HG03103 (cell line): ENCODE data around the gene ACACA.

Experiments used
- ATAC-seq: cut with Tn5 transposase; IDR thresholded peaks from one replicate; pipeline ENCODE4 v1.9.1; 2021; ENCODE audit warnings: low read depth; ENCODE audit not compliant: unreplicated experiment

ACACA gene

GRCh38 chr17:37109731-37110710, 296.6 kb downstream of the ACACA start:
- ATAC-seq: no peak

GRCh38 chr17:37109106-37109505, 297.5 kb downstream of the ACACA start:
- no peak for ATAC-seq

- ATAC-seq: no peak
These were observed 299.1 kb downstream of the ACACA start for GRCh38 chr17:37107406-37108083.

GRCh38 chr17:37106049-37106448, 300.6 kb downstream of the ACACA start:
- ATAC-seq: no peak

GRCh38 chr17:37103231-37103630, 303.4 kb downstream of the ACACA start:
- no peak for ATAC-seq

- no peak for ATAC-seq
These were observed 305.3 kb downstream of the ACACA start for GRCh38 chr17:37101306-37101705.

- no peak for ATAC-seq
These were observed 306.4 kb downstream of the ACACA start for GRCh38 chr17:37100231-37100630.

- ATAC-seq: no peak
These were observed 307.5 kb downstream of the ACACA start for GRCh38 chr17:37098910-37099664.

- no peak for ATAC-seq
These were observed 308.5 kb downstream of the ACACA start for GRCh38 chr17:37098152-37098551.

GRCh38 chr17:37097154-37097553, 309.5 kb downstream of the ACACA start:
- no peak for ATAC-seq

- ATAC-seq: no peak
These were observed 310.6 kb downstream of the ACACA start for GRCh38 chr17:37096071-37096470.

GRCh38 chr17:37094391-37094790, 312.2 kb downstream of the ACACA start:
- ATAC-seq: no peak

GRCh38 chr17:37092701-37093100, 313.9 kb downstream of the ACACA start:
- no peak for ATAC-seq

- ATAC-seq: no peak
These were observed 314.6 kb downstream of the ACACA start for GRCh38 chr17:37092071-37092470.

- no peak for ATAC-seq
These were observed 315.7 kb downstream of the ACACA start for GRCh38 chr17:37090941-37091340.

GRCh38 chr17:37089956-37090355, 316.7 kb downstream of the ACACA start:
- no peak for ATAC-seq

GRCh38 chr17:37088913-37089312, 317.7 kb downstream of the ACACA start:
- ATAC-seq: no peak

GRCh38 chr17:37088459-37088858, 318.2 kb downstream of the ACACA start:
- ATAC-seq: no peak

GRCh38 chr17:37087683-37088082, 319.0 kb downstream of the ACACA start:
- no peak for ATAC-seq

GRCh38 chr17:37086948-37087347, 319.7 kb downstream of the ACACA start:
- no peak for ATAC-seq

GRCh38 chr17:37086334-37086733, 320.3 kb downstream of the ACACA start:
- no peak for ATAC-seq
